K562 (cell line): ENCODE results near the gene TTC39C. TPM values are rescaled to one million over a fixed set of nuclear protein-coding genes. Genes with fewer than 3 reads are reported as not detected.

Experiments used
- CREM ChIP-seq: IDR thresholded peaks from 2 replicates; pipeline ENCODE4 v1.6.1; 2014; ENCODE audit warnings: antibody characterized with exemption, low read depth
- polyA plus RNA-seq, 8 experiments: library from polyadenylated mRNA; depleted of rRNA in 4 of 8; stranded (reverse) in 5 of 8; unstranded in 3 of 8; fragments of >200 nt; fragmentation: Nextera tagmentation in 2 of 8; fragmentation: Illumina TruSeq in 1 of 8; extraction: Ambion mirVana in 2 of 8; extraction: Trizol in 1 of 8; gene quantifications; 2 replicates each; pipeline versions ENCODE4 v1.2.1 to v1.2.3, GENCODE V29; 2011 to 2014; ENCODE audit warnings: inconsistent platforms in 1 of 8, missing spikeins in 1 of 8
- total RNA-seq, 7 experiments: library from RNA; depleted of rRNA in 6 of 7; stranded (reverse); fragments of >200 nt in 6 of 7; fragmentation: Illumina TruSeq in 2 of 7; extraction: Trizol in 2 of 7; gene quantifications; 2 replicates each; pipeline versions ENCODE4 v1.2.1 to v1.2.3, GENCODE V29; 2011 to 2021; ENCODE audit warnings: low replicate concordance in 1 of 7
- TF ChIP-seq, protein P1 (sequence below): fragments of 450-650 bp; IDR thresholded peaks from 2 replicates; pipeline ENCODE4 v1.6.1; 2016; ENCODE audit warnings: mild to moderate bottlenecking, moderate library complexity

The TTC39C gene
- total and polyA plus RNA-seq, 9 of the 15 experiments (the other 6 are each of a cell fraction or from before 2014, with no cell fraction given), result 0.01 to 0.58 (median 0.18) TPM; not detected in 5

DNA sequence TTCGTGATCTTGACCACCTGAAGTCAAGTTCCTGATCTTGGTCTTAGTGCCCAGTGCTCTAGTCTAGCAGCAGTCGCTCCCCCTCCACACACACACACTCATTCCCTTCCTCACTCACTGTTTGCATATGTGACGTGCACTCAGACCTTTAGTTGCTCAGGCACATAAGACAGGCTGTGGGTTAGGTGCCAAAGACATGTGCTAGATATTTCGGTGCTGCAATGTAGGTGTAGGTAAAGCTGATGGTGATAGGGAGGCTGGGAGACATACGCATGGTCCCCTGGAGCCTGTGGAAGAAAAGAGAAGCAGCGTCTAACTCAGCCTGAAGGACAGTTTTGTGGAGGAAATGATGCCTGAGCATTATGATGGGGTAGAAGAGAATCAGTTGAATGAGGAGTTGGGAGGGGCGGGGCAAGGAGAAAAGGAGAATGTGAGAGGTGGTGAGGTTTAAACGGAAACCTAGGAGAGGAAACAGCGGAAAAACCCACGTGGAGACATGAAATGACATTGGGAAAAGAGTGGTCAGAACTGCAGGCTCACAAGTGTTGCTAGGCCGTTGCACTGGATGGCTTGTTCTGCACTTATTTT is 3.8 kb downstream of the TTC39C start (continued):
- TF ChIP-seq, protein P1, sequence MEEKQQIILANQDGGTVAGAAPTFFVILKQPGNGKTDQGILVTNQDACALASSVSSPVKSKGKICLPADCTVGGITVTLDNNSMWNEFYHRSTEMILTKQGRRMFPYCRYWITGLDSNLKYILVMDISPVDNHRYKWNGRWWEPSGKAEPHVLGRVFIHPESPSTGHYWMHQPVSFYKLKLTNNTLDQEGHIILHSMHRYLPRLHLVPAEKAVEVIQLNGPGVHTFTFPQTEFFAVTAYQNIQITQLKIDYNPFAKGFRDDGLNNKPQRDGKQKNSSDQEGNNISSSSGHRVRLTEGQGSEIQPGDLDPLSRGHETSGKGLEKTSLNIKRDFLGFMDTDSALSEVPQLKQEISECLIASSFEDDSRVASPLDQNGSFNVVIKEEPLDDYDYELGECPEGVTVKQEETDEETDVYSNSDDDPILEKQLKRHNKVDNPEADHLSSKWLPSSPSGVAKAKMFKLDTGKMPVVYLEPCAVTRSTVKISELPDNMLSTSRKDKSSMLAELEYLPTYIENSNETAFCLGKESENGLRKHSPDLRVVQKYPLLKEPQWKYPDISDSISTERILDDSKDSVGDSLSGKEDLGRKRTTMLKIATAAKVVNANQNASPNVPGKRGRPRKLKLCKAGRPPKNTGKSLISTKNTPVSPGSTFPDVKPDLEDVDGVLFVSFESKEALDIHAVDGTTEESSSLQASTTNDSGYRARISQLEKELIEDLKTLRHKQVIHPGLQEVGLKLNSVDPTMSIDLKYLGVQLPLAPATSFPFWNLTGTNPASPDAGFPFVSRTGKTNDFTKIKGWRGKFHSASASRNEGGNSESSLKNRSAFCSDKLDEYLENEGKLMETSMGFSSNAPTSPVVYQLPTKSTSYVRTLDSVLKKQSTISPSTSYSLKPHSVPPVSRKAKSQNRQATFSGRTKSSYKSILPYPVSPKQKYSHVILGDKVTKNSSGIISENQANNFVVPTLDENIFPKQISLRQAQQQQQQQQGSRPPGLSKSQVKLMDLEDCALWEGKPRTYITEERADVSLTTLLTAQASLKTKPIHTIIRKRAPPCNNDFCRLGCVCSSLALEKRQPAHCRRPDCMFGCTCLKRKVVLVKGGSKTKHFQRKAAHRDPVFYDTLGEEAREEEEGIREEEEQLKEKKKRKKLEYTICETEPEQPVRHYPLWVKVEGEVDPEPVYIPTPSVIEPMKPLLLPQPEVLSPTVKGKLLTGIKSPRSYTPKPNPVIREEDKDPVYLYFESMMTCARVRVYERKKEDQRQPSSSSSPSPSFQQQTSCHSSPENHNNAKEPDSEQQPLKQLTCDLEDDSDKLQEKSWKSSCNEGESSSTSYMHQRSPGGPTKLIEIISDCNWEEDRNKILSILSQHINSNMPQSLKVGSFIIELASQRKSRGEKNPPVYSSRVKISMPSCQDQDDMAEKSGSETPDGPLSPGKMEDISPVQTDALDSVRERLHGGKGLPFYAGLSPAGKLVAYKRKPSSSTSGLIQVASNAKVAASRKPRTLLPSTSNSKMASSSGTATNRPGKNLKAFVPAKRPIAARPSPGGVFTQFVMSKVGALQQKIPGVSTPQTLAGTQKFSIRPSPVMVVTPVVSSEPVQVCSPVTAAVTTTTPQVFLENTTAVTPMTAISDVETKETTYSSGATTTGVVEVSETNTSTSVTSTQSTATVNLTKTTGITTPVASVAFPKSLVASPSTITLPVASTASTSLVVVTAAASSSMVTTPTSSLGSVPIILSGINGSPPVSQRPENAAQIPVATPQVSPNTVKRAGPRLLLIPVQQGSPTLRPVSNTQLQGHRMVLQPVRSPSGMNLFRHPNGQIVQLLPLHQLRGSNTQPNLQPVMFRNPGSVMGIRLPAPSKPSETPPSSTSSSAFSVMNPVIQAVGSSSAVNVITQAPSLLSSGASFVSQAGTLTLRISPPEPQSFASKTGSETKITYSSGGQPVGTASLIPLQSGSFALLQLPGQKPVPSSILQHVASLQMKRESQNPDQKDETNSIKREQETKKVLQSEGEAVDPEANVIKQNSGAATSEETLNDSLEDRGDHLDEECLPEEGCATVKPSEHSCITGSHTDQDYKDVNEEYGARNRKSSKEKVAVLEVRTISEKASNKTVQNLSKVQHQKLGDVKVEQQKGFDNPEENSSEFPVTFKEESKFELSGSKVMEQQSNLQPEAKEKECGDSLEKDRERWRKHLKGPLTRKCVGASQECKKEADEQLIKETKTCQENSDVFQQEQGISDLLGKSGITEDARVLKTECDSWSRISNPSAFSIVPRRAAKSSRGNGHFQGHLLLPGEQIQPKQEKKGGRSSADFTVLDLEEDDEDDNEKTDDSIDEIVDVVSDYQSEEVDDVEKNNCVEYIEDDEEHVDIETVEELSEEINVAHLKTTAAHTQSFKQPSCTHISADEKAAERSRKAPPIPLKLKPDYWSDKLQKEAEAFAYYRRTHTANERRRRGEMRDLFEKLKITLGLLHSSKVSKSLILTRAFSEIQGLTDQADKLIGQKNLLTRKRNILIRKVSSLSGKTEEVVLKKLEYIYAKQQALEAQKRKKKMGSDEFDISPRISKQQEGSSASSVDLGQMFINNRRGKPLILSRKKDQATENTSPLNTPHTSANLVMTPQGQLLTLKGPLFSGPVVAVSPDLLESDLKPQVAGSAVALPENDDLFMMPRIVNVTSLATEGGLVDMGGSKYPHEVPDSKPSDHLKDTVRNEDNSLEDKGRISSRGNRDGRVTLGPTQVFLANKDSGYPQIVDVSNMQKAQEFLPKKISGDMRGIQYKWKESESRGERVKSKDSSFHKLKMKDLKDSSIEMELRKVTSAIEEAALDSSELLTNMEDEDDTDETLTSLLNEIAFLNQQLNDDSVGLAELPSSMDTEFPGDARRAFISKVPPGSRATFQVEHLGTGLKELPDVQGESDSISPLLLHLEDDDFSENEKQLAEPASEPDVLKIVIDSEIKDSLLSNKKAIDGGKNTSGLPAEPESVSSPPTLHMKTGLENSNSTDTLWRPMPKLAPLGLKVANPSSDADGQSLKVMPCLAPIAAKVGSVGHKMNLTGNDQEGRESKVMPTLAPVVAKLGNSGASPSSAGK, result no peak
- no peak for TF ChIP-seq CREM
- TF ChIP-seq, all 486 proteins: peak for 0
